SH-SY5Y (cell line): Measurements from ENCODE around the gene TIMM10.

Source experiments
- GATA2 ChIP-seq: IDR thresholded peaks from 2 replicates; pipeline ENCODE4 v1.6.1; 2011; ENCODE audit warnings: mild to moderate bottlenecking, low read depth, low read length
- GATA3 ChIP-seq: IDR thresholded peaks from 2 replicates; pipeline ENCODE4 v1.6.1; 2011; ENCODE audit warnings: low read depth, mild to moderate bottlenecking, low read length, moderate library complexity

TIMM10 gene

DNA sequence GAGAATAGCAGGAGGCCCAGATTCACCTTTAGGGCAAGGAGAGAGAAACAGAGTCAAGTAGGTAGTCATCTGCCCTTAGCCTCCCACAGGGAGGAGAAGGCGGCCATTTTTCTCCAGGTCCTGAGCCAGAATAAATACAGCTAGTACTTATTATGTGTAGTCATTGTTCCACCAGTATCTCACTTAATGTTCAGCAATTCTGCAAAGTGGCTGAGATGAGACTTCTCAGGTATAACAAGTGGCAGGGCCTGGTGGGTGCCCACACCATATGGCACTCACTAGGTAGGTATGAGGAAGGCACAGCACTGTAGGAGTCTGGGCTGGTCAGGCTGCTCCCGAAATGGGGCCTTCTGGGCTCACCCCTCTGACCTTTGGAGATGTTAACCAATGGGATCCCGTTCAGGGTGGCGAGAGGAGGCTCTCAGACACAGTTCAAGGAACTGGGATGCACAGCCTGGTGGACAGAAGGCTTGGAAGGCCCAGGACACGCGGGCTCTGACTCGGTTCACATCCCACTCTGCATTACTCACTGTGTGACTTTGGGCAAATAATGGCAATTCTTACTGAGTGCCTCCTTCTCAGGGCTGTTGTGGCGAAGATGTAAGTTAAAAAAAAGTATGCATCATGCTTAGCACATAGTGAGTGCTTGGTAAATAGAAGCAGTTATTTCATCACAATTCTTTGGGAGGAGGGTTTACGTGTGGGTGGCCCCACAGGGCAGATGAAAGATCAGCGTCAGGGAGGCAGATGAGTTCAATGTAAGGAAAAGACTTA is 45.1 kb downstream of the TIMM10 start:
- TF ChIP-seq GATA2 (no peak), GATA3 (no peak)

DNA sequence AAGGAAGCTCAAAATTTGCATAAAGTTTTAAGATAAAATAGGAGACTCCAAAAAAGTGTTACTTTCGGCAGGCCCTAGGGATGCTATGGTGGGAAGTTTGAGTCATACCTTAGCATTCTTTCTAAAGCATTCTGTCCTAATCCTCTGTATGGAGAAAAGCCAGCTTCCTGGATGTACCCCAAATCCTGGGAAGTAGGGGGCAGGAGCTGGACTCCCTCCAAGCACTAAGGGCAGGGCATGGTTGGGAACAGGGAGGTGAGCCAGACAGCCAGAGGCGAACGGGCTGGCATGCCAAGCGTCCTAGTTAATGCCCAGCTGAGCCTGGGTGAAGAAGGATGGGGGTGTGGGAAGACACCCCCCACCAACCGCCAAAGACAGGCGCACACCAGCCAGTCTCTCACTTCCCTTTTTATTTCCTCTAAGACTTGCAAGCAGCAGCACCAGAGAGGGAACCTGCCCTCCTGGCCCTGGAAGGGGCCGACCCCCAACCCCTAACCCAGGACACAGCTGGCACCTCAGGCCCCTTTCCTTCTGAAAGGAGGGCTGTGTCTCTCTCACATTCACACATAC is 46.3 kb downstream of the TIMM10 start:
- TF ChIP-seq GATA3 (no peak), GATA2 (no peak)

DNA sequence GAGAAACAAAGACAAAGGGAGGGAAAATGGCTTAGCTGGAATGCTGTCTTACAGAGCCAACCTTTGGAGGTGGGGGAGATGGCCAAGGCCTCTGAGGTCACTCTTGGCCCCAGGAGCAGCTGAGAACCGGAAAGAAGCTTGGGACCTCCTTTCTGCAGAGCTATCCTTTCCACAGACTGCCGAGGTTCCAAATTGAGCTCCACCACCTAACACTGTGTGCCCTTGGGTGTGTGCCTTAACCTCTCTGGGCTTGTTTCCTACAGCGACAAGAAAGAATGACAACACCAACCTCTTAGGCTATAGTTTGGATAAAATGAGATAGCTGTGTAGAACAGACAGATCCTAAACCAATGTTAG is 47.0 kb downstream of the TIMM10 start:
- TF ChIP-seq GATA3 (no peak), GATA2 (no peak)

DNA sequence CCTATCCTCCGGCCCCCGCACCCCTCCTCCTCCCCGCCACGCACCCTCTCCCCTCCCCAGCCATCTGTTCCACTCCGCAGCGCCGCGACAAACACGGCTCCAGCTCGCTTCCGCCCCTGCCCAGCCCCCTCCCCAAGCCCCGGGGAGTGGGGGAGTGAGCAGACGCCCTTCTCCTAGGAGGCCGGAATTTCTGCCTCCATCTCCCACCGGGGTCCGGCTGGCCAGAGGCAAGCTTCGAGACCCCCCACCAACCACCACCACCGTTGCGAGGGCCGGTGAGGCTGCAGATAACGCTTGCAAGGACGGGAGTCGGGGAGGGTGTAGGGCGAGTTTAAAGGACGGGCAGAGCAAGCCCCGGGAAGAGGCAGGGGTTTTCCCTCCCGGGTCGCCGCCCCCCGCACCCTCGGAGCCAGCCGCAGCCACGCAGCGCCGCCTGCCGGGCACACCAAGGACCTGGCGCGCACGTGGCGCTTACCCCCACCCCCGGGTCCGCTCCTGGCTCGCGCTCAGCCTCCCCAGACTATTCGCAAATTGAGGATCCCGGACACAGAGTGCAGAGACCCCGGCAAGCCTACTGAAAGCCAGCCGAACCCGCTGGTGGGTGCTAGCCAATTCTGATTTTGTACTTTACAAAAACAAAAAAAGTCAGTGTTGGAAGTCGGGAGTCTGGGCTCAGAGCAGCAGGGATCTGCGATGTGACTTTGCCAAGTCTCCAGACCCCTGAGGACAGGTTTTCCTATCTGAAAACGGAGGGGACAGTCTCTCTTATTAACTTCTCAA is 47.6 kb downstream of the TIMM10 start:
- TF ChIP-seq GATA3 (no peak), GATA2 (no peak)

DNA sequence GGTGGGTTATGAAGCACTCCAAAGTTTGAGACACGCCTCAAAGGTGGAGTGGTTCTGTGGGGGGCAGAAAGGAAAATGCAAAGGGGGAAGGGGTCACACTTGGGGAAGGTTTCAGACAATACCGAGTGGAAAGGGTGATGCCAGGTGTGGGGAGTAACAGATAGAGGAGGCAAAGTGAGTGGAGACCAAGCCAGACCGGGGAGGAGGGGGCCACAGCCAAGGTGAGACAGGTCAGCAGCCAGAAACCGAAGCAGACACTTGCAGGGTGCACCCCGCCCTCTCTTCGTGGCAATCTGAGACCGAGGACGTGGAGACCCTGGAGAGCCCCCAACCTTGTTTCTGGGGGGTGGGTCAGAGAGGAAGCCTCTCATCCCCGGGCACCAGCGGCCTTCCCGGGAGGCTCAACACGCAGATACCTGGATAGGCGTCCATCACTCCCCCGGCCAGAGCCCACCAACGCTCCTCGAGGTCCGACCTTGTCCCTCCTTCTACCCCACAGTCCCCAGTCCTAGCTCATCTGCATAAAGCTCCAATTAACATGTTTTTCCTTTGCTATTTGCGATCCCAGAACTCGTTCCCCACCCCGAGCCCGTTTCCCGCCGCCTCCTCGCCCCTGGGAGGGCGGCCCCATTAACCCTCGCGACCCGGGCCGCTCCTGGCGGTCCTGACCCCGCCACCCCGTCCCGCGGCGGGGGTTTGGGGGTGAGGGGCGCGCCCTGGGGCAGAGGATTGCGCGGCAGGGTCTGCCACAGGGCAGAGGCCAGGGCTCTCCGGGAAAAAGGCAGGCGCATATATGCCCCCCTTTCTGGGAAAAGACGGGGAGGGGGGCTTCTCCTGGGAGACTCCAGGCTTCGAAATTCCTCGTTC is 48.4 kb downstream of the TIMM10 start:
- no peak for TF ChIP-seq GATA3
- TF ChIP-seq GATA2 = no peak

DNA sequence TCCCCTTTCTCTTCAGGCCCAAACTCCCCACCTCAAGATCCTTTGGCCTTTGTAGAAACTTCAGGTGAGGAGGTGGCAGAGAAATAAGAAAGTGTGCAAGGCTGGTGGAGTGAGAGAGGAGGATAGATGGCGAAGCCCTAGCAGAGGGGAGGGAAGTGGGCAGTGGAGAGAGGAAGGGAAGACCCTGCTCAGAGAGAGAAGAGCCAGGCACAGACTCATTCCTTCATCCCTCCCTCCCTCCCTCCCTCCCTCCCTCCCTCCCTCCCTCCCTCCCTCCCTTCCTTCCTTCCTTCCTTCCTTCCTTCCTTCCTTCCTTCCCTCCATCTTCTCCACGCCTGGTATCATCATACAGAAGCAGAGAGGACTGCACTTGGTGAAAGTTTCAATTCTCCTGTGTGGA is 49.2 kb downstream of the TIMM10 start:
- no peak for TF ChIP-seq GATA3
- TF ChIP-seq GATA2 = no peak

DNA sequence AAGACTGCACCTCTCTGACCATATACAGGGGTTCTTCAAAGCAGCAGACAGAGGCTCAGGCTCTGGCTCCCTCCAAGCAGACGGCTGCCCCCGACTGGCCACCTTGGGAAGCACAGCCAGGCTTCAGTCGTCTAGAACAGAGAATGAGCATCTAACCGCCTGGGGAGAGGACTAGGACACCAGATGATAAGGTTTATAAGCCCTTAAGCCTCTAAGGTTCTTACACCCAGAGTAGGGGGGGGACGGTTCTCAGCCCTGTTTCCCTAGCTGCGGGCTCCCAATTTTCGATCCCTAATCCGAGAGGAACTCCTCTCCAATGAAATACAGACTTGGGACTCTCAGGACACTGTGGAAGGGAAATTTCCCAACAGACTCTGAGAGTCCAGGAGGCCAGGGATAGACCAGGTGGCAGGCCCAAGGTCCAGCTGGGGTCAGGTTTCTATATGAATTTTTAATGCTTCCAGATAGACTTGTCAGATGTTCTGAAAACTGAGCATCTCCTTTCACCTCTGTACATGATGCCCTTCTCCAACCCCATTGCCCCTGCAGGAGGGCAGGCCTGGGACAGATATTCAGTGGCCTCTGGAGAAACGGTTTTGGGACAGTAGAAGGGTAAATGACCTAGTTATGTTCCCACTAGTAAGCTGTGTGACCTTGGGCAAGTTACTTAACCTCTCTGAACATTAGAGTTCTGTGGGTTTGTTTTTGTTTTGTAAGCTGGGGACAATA is 50.0 kb downstream of the TIMM10 start:
- no peak for TF ChIP-seq GATA3
- no peak for TF ChIP-seq GATA2

DNA sequence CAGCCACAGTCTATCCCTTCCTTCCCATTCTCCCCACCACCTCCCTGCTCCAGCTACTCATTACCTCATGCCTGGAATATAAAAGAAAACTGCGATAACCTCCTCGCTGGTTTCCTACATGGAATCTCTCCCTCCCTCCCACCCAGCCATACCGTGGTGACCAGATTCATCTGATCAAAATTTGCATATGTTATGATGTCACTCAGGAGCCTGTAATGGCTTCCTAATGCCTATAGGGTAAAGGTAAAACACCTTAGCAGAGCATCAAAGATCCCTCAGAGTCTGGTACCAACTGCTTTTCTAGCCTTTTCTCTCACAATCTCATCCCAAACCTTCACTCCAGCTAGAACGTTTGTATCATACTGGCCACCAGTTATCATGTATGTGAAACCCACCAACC is 50.6 kb downstream of the TIMM10 start:
- TF ChIP-seq GATA3 = no peak
- TF ChIP-seq GATA2 = no peak

DNA sequence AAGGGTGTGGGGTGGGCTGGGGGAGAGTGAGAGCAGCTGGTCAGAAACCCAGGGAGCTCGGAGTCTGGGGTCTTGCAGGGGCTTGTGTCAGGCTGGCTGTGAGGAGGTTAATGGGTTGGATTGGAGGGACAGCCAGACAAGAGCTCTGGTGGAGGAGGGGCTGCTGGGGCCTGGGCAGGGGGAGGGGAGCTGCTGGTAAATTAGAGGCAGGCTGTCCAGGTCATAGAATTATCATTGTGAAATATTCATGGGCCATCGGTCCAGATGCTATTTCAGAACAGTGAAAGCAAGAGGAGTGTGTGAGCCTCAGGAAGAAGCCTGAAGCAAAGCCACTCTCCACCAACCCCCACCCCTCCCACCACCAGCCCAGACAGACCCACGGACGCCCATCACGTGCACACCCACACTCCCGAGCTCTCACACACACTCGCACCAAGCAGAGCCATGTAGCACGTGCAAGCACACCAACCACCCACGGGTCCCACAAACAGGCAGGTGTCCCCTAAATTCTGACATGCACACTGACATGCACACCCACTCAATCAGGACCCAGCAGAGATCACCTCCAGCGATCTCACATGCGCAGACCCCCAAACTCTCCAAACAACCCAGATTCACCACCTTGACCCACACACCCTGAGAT is 51.4 kb downstream of the TIMM10 start:
- TF ChIP-seq GATA3 (no peak), GATA2 (no peak)
